Kidney (tissue), 14 donors: ENCODE results near the gene GNB5. TPM values are rescaled to one million over a fixed set of nuclear protein-coding genes. Genes with fewer than 3 reads are reported as not detected.

ENCODE experiments used
- DNase-seq, 5 donors: peaks; one replicate each; pipeline ENCODE4 v3.0.0-alpha.2; 2013 to 2020
- FAIRE-seq: peaks from 2 replicates; lab custom pipeline; 2012; peaks lifted over from hg19 to GRCh38; lab: Jason Lieb, UNC
- H3K27ac ChIP-seq, 2 donors: one replicate each; pipeline ENCODE4 v1.7.0; 2013; ENCODE audit warnings: low read depth in 2 of 2, low read length in 2 of 2, inconsistent platforms in 1 of 2
- H3K27me3 ChIP-seq: one replicate; pipeline ENCODE4 v1.7.1; 2013; ENCODE audit warnings: low read length, inconsistent platforms; ENCODE audit not compliant: control insufficient read depth, insufficient read depth
- H3K36me3 ChIP-seq, 3 donors: one replicate each; pipeline versions ENCODE4 v1.7.0 to v1.7.1; 2013; ENCODE audit warnings: low read length in 3 of 3, control low read depth in 1 of 3, inconsistent platforms in 1 of 3; ENCODE audit not compliant: insufficient read depth in 3 of 3, control insufficient read depth in 2 of 3
- H3K4me1 ChIP-seq, 3 donors: one replicate each; pipeline versions ENCODE4 v1.7.0 to v1.7.1; 2013; ENCODE audit warnings: low read length in 3 of 3, inconsistent platforms in 1 of 3, low read depth in 1 of 3; ENCODE audit not compliant: control insufficient read depth in 2 of 3, insufficient read depth in 2 of 3
- H3K4me3 ChIP-seq, 3 donors: one replicate each; pipeline versions ENCODE4 v1.7.0 to v1.8.1; 2013; ENCODE audit warnings: low read length in 3 of 3, control low read depth in 1 of 3, inconsistent platforms in 1 of 3
- H3K9ac ChIP-seq, 3 donors: one replicate each; pipeline versions ENCODE4 v1.7.0 to v1.7.1; 2013; ENCODE audit warnings: low read length in 3 of 3, control low read depth in 1 of 3, inconsistent platforms in 1 of 3
- H3K9me3 ChIP-seq, 3 donors: one replicate each; pipeline versions ENCODE4 v1.7.0 to v1.7.1; 2013; ENCODE audit warnings: low read length in 3 of 3, control low read depth in 1 of 3, inconsistent platforms in 1 of 3; ENCODE audit not compliant: control insufficient read depth in 2 of 3, insufficient read depth in 1 of 3
- intact Hi-C: fragments of 100-400 bp; cut with DNase I; formaldehyde crosslinking; loops from one replicate; pipeline ENCODE4 v1.11.1; 2022
- polyA plus RNA-seq: library from polyadenylated mRNA; stranded (reverse); fragments of 350-450 nt; fragmentation: Illumina TruSeq; extraction: RNeasy Lipid Tissue Mini Kit (QIAGEN cat#74804); gene quantifications from one replicate; pipeline ENCODE4 v1.2.3, GENCODE V29; 2014; ENCODE audit warnings: low read depth, low replicate concordance; ENCODE audit not compliant: insufficient read depth
- total RNA-seq: library from RNA; stranded (reverse); fragmentation: NEBNext Ultra II Directional; extraction: Animal tissue kit (Norgen Biotek cat#: 25700); gene quantifications from one replicate; pipeline ENCODE4 v1.2.1, GENCODE V29; 2021
- TF ChIP-seq, protein P1 (sequence below): IDR thresholded peaks from 3 replicates; pipeline ENCODE4 v1.5.1; 2012; ENCODE audit warnings: mild to moderate bottlenecking, moderate library complexity, borderline replicate concordance; ENCODE audit not compliant: insufficient read depth; ENCODE audit errors: extremely low read depth
- donor health status: control.
- donor health status: control.
- donor health status: control.
- donor health status: control.
- donor health status: control.
- donor health status: DM: yes; HTN: yes; CAD: no.
- donor health status: Normal renal cell carcinoma (clear cell type).

Gene GNB5
- total and polyA plus RNA-seq, 2 donors from 2014 or later, result 28.3 to 43.6 TPM

GRCh38 chr15:52150043-52150825 lies 41.0 kb downstream of the GNB5 start:
- peaks cover 0 to 11% (median 8%) of the 10 kb centered on the region in 3 donors for H3K36me3 ChIP-seq
- no peak overlapping the region for H3K27ac ChIP-seq
- H3K9ac ChIP-seq, result no peak overlapping the region
- TF ChIP-seq, protein P1, sequence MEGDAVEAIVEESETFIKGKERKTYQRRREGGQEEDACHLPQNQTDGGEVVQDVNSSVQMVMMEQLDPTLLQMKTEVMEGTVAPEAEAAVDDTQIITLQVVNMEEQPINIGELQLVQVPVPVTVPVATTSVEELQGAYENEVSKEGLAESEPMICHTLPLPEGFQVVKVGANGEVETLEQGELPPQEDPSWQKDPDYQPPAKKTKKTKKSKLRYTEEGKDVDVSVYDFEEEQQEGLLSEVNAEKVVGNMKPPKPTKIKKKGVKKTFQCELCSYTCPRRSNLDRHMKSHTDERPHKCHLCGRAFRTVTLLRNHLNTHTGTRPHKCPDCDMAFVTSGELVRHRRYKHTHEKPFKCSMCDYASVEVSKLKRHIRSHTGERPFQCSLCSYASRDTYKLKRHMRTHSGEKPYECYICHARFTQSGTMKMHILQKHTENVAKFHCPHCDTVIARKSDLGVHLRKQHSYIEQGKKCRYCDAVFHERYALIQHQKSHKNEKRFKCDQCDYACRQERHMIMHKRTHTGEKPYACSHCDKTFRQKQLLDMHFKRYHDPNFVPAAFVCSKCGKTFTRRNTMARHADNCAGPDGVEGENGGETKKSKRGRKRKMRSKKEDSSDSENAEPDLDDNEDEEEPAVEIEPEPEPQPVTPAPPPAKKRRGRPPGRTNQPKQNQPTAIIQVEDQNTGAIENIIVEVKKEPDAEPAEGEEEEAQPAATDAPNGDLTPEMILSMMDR, result no peak
- DNase-seq, result no peak
- intact Hi-C loops, result no loop called here
- no peak for FAIRE-seq
- no peaks in the 10 kb centered on the region for H3K27me3 ChIP-seq
- H3K4me1 ChIP-seq, result no peaks in the 10 kb centered on the region
- no peaks in the 10 kb centered on the region for H3K9me3 ChIP-seq
- H3K4me3 ChIP-seq, result no peak overlapping the region

GRCh38 chr15:52148403-52148802 lies 42.8 kb downstream of the GNB5 start:
- DNase-seq, result no peak
- Histone ChIP-seq H3K9ac (no peak overlapping the region), H3K27me3 (no peaks in the 10 kb centered on the region), H3K9me3 (no peaks in the 10 kb centered on the region), H3K27ac (no peak overlapping the region), H3K4me3 (no peak overlapping the region), H3K4me1 (no peaks in the 10 kb centered on the region), H3K36me3 (peaks cover 0 to 8% (median 8%) of the 10 kb centered on the region in 3 donors)
- FAIRE-seq, result no peak
- TF ChIP-seq, protein P1, result no peak
- intact Hi-C loops, result no loop called here

- Histone ChIP-seq H3K36me3 (peaks cover 0 to 8% (median 4%) of the 10 kb centered on the region in 3 donors), H3K27ac (no peak overlapping the region), H3K4me3 (no peak overlapping the region), H3K27me3 (no peaks in the 10 kb centered on the region), H3K9me3 (no peaks in the 10 kb centered on the region), H3K4me1 (no peaks in the 10 kb centered on the region), H3K9ac (no peak overlapping the region)
- DNase-seq, result no peak
- intact Hi-C loops, result no loop called here
- TF ChIP-seq, protein P1, result no peak
- no peak for FAIRE-seq
These were observed 44.4 kb downstream of the GNB5 start for GRCh38 chr15:52146776-52147175.
